ENCODE results near the gene MIPOL1. TPM values are rescaled to one million over a fixed set of nuclear protein-coding genes. Genes with fewer than 3 reads are reported as not detected.

Gene MIPOL1
- total RNA-seq, 6 experiments from 2014 or later = 3.0 to 5.7 (median 4.0) TPM

GRCh38 chr14:37587131-37587803, 389.5 kb downstream of the MIPOL1 start:
- TF ChIP-seq POLR2A (IDR thresholded peaks at IDR 0.05) = no peak
- TF ChIP-seq, protein P1, sequence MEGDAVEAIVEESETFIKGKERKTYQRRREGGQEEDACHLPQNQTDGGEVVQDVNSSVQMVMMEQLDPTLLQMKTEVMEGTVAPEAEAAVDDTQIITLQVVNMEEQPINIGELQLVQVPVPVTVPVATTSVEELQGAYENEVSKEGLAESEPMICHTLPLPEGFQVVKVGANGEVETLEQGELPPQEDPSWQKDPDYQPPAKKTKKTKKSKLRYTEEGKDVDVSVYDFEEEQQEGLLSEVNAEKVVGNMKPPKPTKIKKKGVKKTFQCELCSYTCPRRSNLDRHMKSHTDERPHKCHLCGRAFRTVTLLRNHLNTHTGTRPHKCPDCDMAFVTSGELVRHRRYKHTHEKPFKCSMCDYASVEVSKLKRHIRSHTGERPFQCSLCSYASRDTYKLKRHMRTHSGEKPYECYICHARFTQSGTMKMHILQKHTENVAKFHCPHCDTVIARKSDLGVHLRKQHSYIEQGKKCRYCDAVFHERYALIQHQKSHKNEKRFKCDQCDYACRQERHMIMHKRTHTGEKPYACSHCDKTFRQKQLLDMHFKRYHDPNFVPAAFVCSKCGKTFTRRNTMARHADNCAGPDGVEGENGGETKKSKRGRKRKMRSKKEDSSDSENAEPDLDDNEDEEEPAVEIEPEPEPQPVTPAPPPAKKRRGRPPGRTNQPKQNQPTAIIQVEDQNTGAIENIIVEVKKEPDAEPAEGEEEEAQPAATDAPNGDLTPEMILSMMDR (IDR thresholded peaks at IDR 0.05) = no peak
- peak overlapping the region; percentile 88 to 97 (median 93) for H3K27ac ChIP-seq
- H3K36me3 ChIP-seq = no peaks in the 10 kb centered on the region
- DNase-seq = no peak
- H3K9me3 ChIP-seq = no peaks in the 10 kb centered on the region
- no peak for ATAC-seq
- H3K27me3 ChIP-seq = no peaks in the 10 kb centered on the region
- 0% methylated on average over 4 of the region's 4 CpGs for WGBS (ENCODE audit: insufficient coverage, low coverage, low lambda C conversion rate, missing lambda C conversion rate)
- H3K4me1 ChIP-seq = peaks cover 0 to 19% (median 0%) of the 10 kb centered on the region in 4 donors
- intact Hi-C loops (cut with DNase I) = no loop called here
- peak overlapping the region; percentile 20 to 85 (median 65) for H3K4me3 ChIP-seq

- TF ChIP-seq, protein P1 (IDR thresholded peaks at IDR 0.05) = no peak
- TF ChIP-seq POLR2A (IDR thresholded peaks at IDR 0.05) = no peak
- WGBS (ENCODE audit: insufficient coverage, low coverage, low lambda C conversion rate, missing lambda C conversion rate) = 5% methylated on average over 40 of the region's 63 CpGs
- Histone ChIP-seq H3K27ac (peak overlapping the region; percentile 88 to 97 (median 93)), H3K27me3 (no peaks in the 10 kb centered on the region), H3K9me3 (no peaks in the 10 kb centered on the region), H3K36me3 (no peaks in the 10 kb centered on the region), H3K4me3 (peak overlapping the region; percentile 20 to 85 (median 65)), H3K4me1 (peaks cover 0 to 15% (median 0%) of the 10 kb centered on the region in 4 donors)
- peak in 1 of 3 donors; percentile 38 for DNase-seq
- peak; percentile 10 to 32 (median 12) for ATAC-seq
- intact Hi-C loops (cut with DNase I) = no loop called here
Measured at GRCh38 chr14:37587881-37588666, 390.3 kb downstream of the MIPOL1 start.

DNA sequence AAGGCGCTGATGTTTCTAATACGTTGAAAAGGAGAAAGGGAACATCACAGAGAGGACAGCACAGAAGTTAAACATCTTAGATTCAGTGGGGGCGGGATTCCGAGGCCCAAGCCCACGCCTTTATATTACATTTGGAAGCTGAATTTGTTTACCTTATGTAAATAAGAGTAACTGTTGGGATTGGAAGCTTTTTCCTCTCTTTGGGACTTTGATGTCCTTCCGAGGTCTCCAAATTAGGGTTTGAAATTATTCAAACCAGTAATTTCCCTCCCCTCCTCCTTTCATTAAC, 390.9 kb downstream of the MIPOL1 start:
- Histone ChIP-seq H3K4me3 (peak overlapping the region; percentile 59 to 85 (median 65)), H3K27me3 (no peaks in the 10 kb centered on the region), H3K9me3 (no peaks in the 10 kb centered on the region), H3K27ac (peak overlapping the region; percentile 88 to 97 (median 93)), H3K36me3 (no peaks in the 10 kb centered on the region), H3K4me1 (peaks cover 0 to 15% (median 0%) of the 10 kb centered on the region in 4 donors)
- intact Hi-C loops (cut with DNase I) = no loop called here
- no peak for TF ChIP-seq POLR2A (IDR thresholded peaks at IDR 0.05)
- TF ChIP-seq, protein P1 (IDR thresholded peaks at IDR 0.05) = no peak
- DNase-seq = no peak
- 0% methylated on average over 6 of the region's 6 CpGs for WGBS (ENCODE audit: insufficient coverage, low coverage, low lambda C conversion rate, missing lambda C conversion rate)
- peak; percentile 2 to 39 (median 14) for ATAC-seq

GRCh38 chr14:37588956-37589714, 391.4 kb downstream of the MIPOL1 start:
- intact Hi-C loops (cut with DNase I) = no loop called here
- Histone ChIP-seq H3K27me3 (no peaks in the 10 kb centered on the region), H3K9me3 (no peaks in the 10 kb centered on the region), H3K4me3 (peak overlapping the region; percentile 59 to 85 (median 65)), H3K4me1 (peaks cover 0 to 15% (median 0%) of the 10 kb centered on the region in 4 donors), H3K36me3 (no peaks in the 10 kb centered on the region), H3K27ac (peak overlapping the region; percentile 88 to 97 (median 93))
- TF ChIP-seq POLR2A (IDR thresholded peaks at IDR 0.05) = no peak
- TF ChIP-seq, protein P1 (IDR thresholded peaks at IDR 0.05) = no peak
- DNase-seq (no peak), ATAC-seq (peak in 3 of 4 donors; percentile 11 to 15 (median 13))
- 3% methylated on average over 16 of the region's 16 CpGs for WGBS (ENCODE audit: insufficient coverage, low coverage, low lambda C conversion rate, missing lambda C conversion rate)
